Suppressor macrophage treated with lipopolysaccharide for 1 hour (primary cell): Measurements from ENCODE around the gene TMEM108.

ENCODE experiments used
- DNase-seq, 3 donors: peaks; one replicate each; pipeline ENCODE4 v3.0.0-alpha.2; 2020 to 2022

The TMEM108 gene

DNA sequence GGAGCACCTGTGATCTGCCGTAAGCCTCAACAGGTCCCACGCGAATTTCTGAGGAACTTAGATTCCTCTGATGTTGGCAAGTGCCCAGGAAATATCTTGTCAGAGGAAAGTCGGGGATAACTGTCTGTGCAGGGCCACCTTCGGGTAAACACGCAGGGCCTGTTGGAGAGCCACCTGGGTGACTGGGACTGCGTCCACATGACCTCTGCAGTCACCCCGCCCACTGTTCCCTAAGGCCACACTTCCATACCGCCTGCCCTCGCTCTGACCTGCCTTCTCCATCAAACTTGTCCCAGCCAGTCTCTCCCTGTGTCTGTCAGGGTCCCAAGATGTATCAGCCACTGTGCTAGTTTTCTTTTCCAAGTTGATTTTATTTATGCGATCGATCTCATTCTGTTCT, 390.4 kb downstream of the TMEM108 start:
- no peak for DNase-seq

DNA sequence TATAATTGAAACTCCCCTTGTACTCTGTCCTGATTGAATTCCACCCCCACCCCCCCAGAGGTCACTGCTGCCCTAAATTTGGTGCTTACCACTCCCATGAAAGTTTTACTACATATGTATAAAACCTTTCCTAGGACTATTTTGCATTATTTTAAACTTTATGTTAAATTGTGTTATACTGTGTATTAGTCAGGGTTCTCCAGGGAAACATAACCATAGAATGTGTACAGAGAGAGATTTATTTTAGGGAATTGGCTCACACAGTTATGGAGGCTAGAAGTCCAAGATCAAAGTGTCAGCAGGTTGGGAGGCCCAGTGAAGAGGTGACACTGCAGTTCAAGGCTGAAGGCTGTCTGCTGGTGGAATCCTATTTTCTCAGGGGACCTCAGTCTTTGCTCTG, 390.9 kb downstream of the TMEM108 start:
- DNase-seq: no peak

DNA sequence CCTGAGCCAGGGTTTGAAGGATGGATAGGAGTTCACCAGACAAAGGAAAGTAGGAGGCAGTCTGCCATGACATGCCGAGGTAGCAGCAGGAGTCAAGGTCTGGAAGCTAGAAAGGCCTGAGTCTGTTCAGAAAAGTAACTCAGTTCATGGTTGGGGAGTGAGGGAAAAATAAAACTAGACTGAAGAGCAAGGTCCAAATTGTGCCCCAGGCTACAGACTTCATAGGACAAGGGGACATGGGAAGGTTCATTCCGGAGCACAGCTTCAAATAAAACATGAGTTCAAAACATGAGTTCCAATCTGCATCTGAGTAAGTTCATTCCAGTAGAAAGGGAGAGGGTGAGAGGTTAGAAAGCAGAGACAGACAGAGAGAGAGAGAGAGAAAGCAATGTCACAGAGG, 401.4 kb downstream of the TMEM108 start:
- no peak for DNase-seq

DNA sequence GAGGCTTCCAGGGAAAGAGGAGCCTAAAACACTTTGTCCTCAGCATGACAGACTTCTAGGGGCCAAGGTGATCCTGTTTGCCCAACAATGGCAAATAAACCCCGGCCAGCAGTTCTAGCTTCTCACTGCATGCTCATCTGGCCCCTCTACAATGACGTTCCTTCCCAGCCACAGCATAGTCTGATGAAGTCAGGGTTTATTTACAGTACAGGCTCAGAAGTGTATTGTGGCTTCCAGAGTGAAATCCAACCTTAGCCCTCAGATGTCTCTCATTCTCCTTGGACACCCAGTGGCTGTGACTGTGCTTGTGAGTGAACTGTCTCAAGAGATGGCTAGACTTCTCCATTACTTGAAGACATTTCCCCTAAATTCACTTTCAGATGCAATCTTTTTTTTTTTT, 402.5 kb downstream of the TMEM108 start:
- DNase-seq: no peak

DNA sequence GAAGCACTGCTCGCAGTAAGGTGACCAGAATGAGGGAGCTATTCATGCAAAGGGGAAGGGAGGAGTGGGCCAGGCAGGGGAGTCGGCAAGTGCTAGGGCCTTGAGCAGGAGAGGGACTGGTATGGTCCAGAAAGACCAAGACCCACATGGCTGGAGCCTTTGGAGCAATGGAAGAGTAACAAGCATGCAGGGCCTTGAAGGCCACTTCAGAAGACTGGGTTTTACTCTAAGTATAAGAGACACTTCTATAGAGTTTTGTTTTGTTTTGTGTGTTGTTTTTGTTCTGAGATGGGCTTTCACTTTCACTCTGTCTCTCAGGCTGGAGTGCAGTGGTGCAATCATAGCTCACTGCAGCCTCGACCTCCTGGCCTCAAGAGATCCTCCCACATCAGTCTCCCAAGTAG, 403.7 kb downstream of the TMEM108 start:
- DNase-seq: no peak

DNA sequence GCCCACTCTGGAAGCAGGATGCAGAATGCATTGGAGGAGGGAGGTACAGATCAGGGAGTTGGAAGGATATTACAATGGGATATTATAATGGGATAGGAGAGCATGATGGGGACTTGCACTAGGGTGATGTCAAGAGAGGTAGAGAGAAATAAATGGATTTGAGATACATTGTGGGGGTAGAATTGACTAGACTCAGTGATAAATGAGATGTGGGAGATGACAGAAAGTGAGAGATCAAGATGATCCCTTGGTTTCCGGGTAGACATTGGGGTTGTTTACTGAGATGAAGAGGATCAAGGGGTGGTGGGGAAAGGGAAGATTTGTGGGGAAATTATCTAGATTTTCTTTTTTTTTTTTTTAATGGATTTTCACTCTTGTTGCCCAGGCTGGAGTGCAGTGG, 404.3 kb downstream of the TMEM108 start:
- DNase-seq: no peak

DNA sequence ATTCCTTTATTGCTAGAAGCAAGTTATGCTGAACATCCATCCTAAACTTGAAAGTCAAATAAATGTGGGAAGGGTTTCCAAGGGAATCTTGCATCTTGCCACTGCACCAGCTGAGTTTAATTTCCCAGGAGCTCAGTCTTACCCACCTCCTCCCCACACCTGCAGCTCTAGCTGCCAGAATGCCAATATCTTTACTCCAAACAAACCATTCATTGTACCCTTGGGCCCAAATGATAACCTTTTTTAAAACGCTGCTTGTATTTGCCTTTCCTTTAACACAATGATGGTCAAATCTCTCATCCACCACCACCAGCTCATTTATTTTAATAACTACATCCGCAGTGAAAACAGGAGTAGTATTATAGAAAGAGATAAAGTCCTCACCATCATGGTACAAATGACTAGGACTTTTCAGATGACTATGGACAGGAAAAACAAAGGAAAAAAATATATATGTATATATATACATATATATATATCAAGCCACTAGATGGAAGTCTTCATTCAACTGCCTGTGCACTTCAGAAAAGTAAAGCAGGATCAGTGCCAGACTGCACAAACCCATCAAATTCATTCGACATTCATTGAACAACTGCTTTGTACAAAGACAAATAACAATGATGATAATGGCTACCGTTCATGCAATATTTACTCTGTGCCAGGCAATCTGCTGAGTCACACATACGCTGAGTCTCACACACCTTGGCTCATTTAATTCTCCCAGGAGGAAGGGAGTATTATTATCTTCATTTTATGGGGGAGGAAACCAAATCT, 405.6 kb downstream of the TMEM108 start:
- DNase-seq: no peak

DNA sequence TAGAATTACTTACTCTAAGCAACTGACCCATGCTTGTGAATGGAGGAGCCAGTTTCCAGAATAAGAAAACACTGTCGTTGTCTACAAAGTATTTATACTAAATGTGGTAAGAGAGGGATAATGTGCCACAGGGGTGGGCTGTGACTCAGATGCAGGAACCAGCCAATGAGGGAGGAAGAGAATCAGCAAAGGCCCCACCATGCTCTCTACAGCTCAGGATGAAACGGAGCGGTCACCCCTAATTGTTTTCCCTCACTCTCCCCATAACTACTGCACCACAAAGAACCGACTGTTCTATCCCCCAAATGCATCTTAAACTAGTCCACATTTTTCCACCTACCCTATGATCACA, 406.2 kb downstream of the TMEM108 start:
- DNase-seq: no peak

DNA sequence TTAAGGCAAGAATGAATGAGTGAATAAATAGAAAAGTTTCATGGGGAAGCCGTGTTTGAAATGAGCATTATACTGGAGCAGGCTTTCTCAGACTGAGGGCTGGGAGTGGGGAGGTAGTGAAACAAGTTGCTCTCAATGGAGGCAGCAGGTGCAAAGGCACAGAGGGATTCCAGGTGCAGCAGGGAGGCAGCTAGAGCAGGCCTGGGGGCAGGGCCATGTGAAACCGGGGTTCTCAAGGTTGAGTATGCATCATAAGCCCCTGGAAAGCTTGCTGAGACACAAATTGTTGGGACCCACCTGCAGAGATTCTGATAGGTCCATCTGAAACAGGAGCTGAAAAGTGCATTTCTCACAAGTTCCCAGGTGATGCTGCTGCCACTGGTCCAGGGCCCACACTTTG, 406.9 kb downstream of the TMEM108 start:
- DNase-seq: no peak
